GM19238 (cell line): ENCODE measurements around the gene ARHGAP1.

Experiments used
- DNase-seq: peaks from one replicate; pipeline ENCODE4 v3.0.0; 2011; ENCODE audit warnings: low spot score; ENCODE audit not compliant: insufficient read length

The ARHGAP1 gene

DNA sequence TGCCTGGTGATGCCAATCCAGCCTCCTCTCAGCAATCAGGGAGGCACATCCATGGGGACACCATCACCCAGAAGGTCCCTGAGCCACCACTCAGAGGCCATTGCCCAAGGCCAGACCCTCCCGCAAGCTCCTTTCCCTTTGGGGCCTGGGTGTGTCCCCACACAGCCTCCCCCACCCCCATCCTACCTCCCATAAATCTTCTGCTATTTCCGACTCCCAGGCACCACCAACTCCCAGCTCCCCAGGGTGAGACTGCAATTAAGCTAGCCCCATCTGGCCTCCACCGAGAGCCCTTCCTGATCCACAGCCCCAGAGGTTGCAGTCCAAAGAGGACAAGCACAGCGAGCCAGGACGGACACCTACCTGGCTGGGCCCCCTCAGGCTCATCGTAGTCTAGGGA lies 6.3 kb downstream of the ARHGAP1 start:
- DNase-seq = no peak

DNA sequence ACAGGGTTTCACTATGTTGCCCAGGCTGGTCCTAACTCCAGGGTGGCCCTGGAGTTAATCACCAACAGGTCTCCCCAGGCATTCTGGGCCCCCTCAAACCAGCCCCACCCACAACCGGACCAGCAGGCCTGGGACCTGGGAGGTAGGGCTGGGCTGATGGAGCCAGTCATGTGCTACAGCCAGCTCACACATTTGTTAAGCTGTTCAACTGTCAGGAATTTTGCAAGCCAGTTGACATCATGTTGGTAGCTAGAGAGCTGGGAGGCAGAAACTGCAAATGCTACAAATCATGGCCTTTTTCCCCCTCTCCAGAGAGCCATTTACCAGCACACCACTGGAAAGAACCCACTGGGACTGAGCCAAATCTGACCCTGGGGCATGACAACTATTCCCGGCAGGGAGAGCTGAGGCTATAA lies 6.8 kb downstream of the ARHGAP1 start:
- DNase-seq = no peak

- DNase-seq = no peak
Measured at GRCh38 chr11:46692450-46692849, 8.0 kb downstream of the ARHGAP1 start.

GRCh38 chr11:46690702-46691101 lies 9.7 kb downstream of the ARHGAP1 start:
- DNase-seq = no peak

DNA sequence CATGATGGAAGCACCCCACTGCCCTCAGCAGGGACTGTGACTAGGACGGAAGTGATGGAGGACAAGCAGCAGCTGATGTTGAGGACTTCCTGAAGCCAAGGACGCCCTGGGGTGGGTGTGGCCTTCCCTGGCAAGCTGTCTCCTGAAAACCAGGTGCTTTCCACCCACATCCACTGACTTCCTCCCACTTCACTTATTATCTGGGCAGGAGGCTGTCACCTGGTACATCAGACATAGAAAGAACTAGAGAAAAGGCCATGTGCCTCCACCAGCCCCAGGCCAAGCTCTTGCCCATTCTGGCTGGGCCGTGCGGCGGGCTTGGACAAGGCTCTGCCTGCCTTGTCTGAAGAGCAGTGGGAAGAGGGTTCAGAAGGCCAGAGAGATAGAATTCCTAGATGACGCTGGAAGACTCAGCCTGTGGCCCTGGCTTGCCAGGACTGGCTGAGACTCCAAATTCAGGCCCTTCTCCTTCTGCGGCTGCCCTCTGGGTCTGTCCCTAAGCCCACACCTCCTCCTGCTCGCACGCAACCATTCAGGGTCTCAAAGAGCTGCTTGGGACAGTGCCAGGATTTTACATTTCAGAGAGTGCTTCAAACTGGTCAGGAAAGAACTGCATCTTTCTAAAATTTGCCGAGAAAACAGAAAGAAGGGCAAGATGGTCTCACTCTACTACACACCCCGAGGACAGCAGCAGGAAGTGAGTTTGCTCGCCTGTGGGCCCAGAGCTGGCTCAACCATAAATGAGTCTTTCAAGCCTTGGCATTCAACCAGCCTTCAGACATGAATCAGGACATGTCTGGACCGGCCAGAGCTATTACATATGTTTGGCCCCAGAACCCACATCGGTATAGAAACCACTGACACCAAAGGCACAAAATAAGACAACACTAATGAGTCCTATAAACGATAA lies 13.3 kb downstream of the ARHGAP1 start:
- no peak for DNase-seq

GRCh38 chr11:46684367-46684766 lies 16.1 kb downstream of the ARHGAP1 start:
- no peak for DNase-seq

GRCh38 chr11:46682773-46683752 lies 17.4 kb downstream of the ARHGAP1 start:
- no peak for DNase-seq

GRCh38 chr11:46681814-46682213 lies 18.6 kb downstream of the ARHGAP1 start:
- DNase-seq = no peak

- no peak for DNase-seq
Measured at GRCh38 chr11:46680815-46681214, 19.6 kb downstream of the ARHGAP1 start.

GRCh38 chr11:46680164-46680760 lies 20.2 kb downstream of the ARHGAP1 start:
- DNase-seq = no peak

DNA sequence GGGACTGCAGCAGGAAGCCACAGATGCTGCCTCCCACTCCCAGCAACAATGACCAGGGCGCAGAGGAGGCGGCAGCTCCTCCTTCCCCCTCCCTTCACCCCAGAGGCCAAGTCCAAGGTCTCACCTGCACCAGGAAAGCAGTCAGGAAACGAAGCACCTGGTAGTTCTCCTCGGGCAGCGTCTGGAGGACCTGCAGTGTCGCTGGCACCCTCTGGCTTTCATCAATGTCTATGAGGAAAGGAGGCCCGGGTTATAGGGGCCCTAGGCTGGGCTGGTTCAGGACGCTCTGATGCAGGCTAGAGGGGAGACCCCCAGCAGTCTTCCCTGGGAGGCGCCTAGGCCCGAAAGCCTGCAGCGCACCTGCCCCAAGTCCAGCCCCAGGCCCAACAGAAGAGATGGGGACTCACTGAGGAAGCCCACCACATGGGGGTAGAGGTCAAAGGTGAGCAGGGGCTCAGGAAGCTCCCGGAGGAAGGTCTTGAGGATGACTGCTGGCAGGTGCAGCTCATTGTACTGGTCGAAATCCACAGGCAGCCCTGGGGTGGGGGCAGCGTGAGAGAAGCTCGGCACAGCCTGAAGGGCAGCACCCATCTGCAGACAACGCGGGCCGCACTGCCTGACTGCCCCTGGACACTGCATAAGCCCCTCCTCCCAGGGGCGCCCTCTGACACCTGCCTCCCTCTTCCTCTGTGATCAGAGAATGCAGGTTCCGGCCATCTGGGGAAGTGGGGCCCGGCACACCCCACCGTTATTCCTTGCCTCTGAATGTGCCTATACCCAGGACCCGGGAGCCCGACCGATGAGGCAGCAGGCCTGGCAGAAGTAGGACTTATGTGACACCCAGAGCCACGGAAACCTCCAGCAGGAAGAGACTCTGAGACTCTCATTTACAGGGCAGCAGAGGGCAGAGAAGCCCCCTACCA lies 20.9 kb downstream of the ARHGAP1 start:
- DNase-seq = no peak

GRCh38 chr11:46678741-46679130 lies 21.7 kb downstream of the ARHGAP1 start:
- DNase-seq = no peak

DNA sequence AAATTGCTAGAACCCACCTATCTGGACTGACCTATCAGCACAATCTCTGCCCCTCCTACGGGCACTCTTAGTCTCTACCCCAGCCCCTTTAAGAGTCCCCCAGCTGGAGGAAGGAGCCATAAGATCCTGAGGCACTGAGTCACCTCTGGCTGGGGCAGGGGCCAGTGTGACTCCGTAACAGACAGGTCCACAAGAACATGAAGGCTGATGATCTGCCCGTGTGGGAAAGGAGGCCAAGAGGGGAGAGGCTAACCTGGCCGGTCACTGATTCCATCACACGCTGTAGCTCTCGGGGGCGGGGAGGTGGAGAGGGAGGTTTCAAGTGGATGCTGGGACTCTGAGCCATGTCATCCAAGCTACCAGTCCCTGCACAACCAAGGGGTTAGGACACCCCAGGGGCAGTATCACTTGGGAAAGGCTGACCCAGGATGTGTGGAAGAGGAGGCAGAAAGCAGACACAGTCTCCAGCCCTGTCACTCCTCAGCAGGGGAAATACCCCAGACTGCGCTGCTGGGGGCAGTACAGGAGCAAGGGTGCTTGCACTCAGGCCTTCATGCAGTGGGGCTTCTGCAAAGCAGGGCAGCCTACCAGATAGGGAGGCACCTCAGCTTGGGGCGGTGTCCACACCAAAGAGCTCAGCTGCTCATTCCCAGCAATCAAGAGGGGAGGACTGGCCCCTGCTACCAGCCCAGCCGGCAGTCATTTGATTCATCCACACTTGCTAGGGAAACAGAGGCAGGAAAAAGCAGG lies 22.3 kb downstream of the ARHGAP1 start:
- no peak for DNase-seq

DNA sequence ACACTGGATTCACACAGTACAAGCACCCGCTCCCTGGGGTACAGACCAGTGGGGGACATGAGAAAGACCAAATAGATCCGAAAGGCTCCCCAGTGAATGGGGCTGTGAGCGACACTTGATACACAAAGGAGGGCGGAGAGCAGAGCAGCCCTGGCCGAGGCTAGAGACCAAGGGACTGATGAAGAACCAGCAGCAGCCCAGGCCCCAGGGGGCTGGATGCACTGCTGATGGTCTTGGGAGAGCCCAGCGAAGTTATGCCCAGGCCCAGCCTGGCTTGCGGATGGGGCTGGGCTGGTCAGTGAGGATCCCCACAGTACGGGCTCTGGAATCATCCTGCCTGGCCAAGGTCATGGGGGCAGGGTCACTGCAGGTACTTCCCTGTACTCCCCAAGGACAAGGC lies 23.2 kb downstream of the ARHGAP1 start:
- no peak for DNase-seq

- no peak for DNase-seq
Measured at GRCh38 chr11:46676436-46677158, 23.8 kb downstream of the ARHGAP1 start.

- DNase-seq = no peak
Measured at GRCh38 chr11:46675949-46676348, 24.5 kb downstream of the ARHGAP1 start.

DNA sequence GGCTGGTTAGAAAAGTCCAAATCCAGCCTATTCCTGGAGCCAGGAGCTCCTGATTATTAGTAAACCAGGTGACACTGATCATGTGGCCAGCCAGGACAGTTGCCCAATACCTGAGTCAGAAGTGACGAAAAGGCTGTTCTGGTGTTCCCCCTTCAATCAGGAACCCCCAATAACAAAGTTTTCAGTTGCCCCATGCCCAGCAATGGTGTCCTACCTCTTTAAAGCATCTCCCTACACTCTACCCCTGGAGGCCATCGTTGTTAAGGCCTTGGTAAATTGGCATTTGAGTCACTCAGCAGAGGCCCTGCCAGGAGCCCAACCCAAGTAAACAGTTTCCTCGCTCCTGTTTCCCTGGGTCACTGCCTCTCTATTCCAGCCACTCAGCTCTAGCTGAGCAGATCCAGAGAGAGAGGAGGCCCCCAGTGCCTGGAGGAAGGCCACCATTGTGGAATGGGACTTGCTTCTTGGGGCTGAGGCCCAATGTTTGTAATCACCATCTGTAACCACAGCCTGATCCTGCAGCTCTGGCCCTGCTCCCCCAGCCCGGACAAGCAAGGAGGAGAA lies 25.0 kb downstream of the ARHGAP1 start:
- no peak for DNase-seq

- DNase-seq = no peak
Measured at GRCh38 chr11:46674463-46675287, 25.7 kb downstream of the ARHGAP1 start.
